ENCODE measurements around the gene RPS6KA1.
"Not testable (repeated sequence)": the region's sequence is repeated elsewhere in the genome, so short reads cannot be mapped to it uniquely, and the experiment has no call there.

RPS6KA1 gene

GRCh38 chr1:26554781-26555180 lies 25.2 kb downstream of the RPS6KA1 start:
- no peak for DNase-seq (ENCODE audit: low read depth in 2 of 2)

GRCh38 chr1:26555550-26555981 lies 26.0 kb downstream of the RPS6KA1 start:
- DNase-seq (ENCODE audit: low read depth in 2 of 2): no peak

- no peak for DNase-seq (ENCODE audit: low read depth in 2 of 2)
Measured at GRCh38 chr1:26556111-26556510, 26.6 kb downstream of the RPS6KA1 start.

- no peak for DNase-seq (ENCODE audit: low read depth in 2 of 2)
Measured at GRCh38 chr1:26557008-26557407, 27.4 kb downstream of the RPS6KA1 start.

- DNase-seq (ENCODE audit: low read depth in 2 of 2): no peak
Measured at GRCh38 chr1:26558685-26559048, 29.1 kb downstream of the RPS6KA1 start.

GRCh38 chr1:26560403-26560780 lies 30.8 kb downstream of the RPS6KA1 start:
- no peak for DNase-seq (ENCODE audit: low read depth in 2 of 2)

GRCh38 chr1:26570287-26570686 lies 40.7 kb downstream of the RPS6KA1 start:
- no peak for DNase-seq (ENCODE audit: low read depth in 2 of 2)

GRCh38 chr1:26571381-26571780 lies 41.8 kb downstream of the RPS6KA1 start:
- no peak for DNase-seq (ENCODE audit: low read depth in 2 of 2)

GRCh38 chr1:26574018-26574417 lies 44.5 kb downstream of the RPS6KA1 start:
- DNase-seq (ENCODE audit: low read depth in 2 of 2): no peak

GRCh38 chr1:26574719-26575251 lies 45.2 kb downstream of the RPS6KA1 start:
- DNase-seq (ENCODE audit: low read depth in 2 of 2): no peak

- DNase-seq (ENCODE audit: low read depth in 2 of 2): no peak
Measured at GRCh38 chr1:26575348-26575747, 45.8 kb downstream of the RPS6KA1 start.

- no peak for DNase-seq (ENCODE audit: low read depth in 2 of 2)
Measured at GRCh38 chr1:26578167-26578566, 48.6 kb downstream of the RPS6KA1 start.

- no peak for DNase-seq (ENCODE audit: low read depth in 2 of 2)
Measured at GRCh38 chr1:26579681-26580111, 50.1 kb downstream of the RPS6KA1 start.

GRCh38 chr1:26580116-26580515 lies 50.6 kb downstream of the RPS6KA1 start:
- DNase-seq (ENCODE audit: low read depth in 2 of 2): no peak

GRCh38 chr1:26581287-26581651 lies 51.7 kb downstream of the RPS6KA1 start:
- DNase-seq (ENCODE audit: low read depth in 2 of 2): no peak

GRCh38 chr1:26582053-26582835 lies 52.7 kb downstream of the RPS6KA1 start:
- no peak for DNase-seq (ENCODE audit: low read depth in 2 of 2)

GRCh38 chr1:26582836-26583460 lies 53.4 kb downstream of the RPS6KA1 start:
- DNase-seq (ENCODE audit: low read depth in 2 of 2): no peak

GRCh38 chr1:26583646-26584485 lies 54.3 kb downstream of the RPS6KA1 start:
- DNase-seq (ENCODE audit: low read depth in 2 of 2): no peak

GRCh38 chr1:26584588-26584987 lies 55.0 kb downstream of the RPS6KA1 start:
- not testable (repeated sequence) for DNase-seq (ENCODE audit: low read depth in 2 of 2)

GRCh38 chr1:26585471-26585870 lies 55.9 kb downstream of the RPS6KA1 start:
- DNase-seq (ENCODE audit: low read depth in 2 of 2): no peak

GRCh38 chr1:26593385-26593784 lies 63.8 kb downstream of the RPS6KA1 start:
- no peak for DNase-seq (ENCODE audit: low read depth in 2 of 2)

- not testable (repeated sequence) for DNase-seq (ENCODE audit: low read depth in 2 of 2)
Measured at GRCh38 chr1:26594593-26594992, 65.0 kb downstream of the RPS6KA1 start.

Measured in stimulated activated CD8-positive, alpha-beta memory T cell treated with anti-CD3 and anti-CD28 coated beads, Interleukin-2, amount 100 ng/mL, for 1 hour (primary cell).